HFF-Myc (cell line): ENCODE measurements around the gene TSGA10IP.
"Not testable (repeated sequence)": the region's sequence is repeated elsewhere in the genome, so short reads cannot be mapped to it uniquely, and the experiment has no call there.

Experiments
- DNase-seq: peaks from one replicate; pipeline ENCODE4 v3.0.0-alpha.2; 2011; ENCODE audit warnings: low read depth; ENCODE audit errors: extremely low read depth
- H3K4me3 ChIP-seq: replicated peaks from 2 replicates; pipeline ENCODE4 v1.5.1; 2011; ENCODE audit warnings: low read depth, mild to moderate bottlenecking, control low read depth, low read length
- TF ChIP-seq, protein P1 (sequence below): IDR thresholded peaks from 2 replicates; pipeline ENCODE4 v1.5.1; 2012; ENCODE audit warnings: mild to moderate bottlenecking, low read depth, low read length, control low read depth; ENCODE audit errors: missing control alignments

The TSGA10IP gene

DNA sequence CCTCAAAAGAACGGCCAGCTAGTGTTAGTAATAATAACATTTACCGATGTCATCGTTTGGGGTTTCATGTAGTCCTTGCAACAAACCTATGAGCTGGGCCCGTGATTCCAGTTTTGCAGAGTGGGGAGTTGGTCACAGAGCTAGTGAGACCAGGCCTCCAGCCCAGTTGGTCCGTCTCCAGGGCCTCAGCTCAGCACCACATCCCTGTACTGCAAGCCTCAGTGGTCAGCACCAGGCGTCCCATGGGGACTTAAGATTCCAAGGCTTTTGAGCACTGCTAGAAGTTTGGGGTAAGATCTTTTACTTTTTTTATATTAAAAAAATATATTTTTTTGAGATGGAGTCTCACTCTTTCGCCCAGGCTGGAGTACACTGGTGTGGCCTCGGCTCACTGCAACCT lies 1.1 kb upstream of the TSGA10IP start:
- no peak for DNase-seq
- no peak overlapping the region for H3K4me3 ChIP-seq
- TF ChIP-seq, protein P1, sequence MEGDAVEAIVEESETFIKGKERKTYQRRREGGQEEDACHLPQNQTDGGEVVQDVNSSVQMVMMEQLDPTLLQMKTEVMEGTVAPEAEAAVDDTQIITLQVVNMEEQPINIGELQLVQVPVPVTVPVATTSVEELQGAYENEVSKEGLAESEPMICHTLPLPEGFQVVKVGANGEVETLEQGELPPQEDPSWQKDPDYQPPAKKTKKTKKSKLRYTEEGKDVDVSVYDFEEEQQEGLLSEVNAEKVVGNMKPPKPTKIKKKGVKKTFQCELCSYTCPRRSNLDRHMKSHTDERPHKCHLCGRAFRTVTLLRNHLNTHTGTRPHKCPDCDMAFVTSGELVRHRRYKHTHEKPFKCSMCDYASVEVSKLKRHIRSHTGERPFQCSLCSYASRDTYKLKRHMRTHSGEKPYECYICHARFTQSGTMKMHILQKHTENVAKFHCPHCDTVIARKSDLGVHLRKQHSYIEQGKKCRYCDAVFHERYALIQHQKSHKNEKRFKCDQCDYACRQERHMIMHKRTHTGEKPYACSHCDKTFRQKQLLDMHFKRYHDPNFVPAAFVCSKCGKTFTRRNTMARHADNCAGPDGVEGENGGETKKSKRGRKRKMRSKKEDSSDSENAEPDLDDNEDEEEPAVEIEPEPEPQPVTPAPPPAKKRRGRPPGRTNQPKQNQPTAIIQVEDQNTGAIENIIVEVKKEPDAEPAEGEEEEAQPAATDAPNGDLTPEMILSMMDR = no peak

DNA sequence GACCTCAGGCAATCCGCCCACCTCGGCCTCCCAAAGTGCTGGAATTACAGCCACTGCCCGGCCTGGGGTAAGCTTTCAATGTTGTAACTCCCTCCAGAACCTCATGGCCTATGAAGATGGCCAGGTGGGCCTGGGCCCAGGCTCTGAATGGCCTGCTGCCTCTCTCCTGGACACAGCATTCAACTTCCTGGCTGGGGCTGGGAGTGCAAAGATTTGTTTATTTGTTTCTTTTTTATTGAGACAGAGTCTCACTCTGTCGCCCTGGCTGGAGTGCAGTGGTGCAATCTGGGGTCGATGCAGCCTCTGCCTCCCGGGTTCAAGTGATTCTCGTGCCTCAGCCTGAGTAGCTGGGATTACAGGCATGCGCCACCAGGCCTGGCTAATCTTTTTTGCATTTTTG lies 513 bp upstream of the TSGA10IP start:
- TF ChIP-seq, protein P1 = no peak
- DNase-seq = no peak

DNA sequence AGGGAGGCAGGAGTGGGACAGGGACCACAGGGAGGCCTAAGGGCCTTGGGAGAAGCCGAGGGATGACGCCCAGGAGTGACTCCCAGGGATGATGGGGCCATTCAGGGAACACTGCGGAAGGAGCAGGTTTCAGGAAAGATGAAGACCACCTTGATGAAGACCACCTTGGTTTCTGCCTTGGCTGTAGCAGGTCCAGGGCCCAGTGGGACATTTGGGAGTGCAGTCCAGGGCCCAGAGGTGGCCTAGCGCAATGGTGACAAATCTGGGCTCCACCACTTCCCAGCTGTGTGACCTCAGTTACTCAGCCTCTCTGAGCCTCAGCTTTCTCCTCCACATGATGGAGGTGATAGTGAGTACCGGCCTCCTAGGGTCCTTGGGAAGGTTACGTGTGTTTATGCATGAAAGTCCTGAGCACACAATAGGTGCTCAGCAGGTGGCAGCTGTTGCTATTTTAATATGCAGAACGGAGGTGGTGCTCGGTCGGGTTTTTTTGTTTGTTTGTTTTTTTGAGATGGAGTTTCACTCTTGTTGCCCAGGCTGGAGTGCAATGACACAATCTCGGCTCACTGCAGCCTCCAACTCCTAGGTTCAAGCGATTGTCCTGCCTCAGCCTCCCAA lies 770 bp downstream of the TSGA10IP start:
- DNase-seq = no peak
- no peak overlapping the region for H3K4me3 ChIP-seq
- TF ChIP-seq, protein P1 = no peak

More for the DNA sequence above, 513 bp upstream of the TSGA10IP start:
- H3K4me3 ChIP-seq = no peak overlapping the region

DNA sequence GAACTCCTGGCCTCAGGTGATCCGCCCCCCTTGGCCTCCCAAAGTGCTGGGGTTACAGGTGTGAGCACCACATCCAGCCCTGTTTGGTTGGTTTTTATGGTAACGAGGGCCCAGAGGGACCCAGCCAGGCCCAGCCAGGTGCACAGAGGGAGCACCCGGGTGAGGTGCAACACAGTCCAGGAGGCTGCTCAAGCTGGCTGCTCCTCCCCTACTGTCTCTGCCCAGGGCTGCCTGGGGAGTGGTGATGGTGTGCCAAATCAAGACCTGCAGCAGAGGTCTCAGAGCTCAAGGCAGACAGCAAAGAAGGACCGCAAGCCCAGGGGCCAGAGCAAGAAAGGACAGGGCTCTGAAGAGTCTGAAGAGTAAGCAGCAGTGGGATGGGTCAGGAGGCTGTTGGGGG lies 1.4 kb downstream of the TSGA10IP start:
- TF ChIP-seq, protein P1 = no peak
- H3K4me3 ChIP-seq = no peak overlapping the region
- no peak for DNase-seq

DNA sequence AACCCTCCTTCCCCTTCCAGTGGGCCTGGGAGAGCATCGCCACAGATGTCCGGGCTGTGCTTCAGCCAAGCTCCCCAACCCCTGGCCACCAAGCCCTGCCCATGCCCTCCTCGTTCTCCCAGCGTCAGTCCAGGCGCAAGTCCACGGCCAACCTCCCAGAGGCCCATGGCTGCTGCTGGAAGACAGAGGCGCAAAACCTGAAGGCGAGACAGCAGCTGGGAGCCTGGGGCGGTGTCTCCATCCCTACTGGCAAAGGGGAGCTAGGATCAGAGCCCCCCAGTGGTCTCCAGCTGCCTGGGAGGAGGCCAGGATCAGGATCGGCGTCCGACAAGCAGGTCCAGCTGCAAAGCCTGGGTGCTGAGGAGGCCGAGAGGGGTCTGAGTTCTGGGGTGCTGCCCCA lies 1.9 kb downstream of the TSGA10IP start:
- H3K4me3 ChIP-seq = no peak overlapping the region
- TF ChIP-seq, protein P1 = no peak
- no peak for DNase-seq

DNA sequence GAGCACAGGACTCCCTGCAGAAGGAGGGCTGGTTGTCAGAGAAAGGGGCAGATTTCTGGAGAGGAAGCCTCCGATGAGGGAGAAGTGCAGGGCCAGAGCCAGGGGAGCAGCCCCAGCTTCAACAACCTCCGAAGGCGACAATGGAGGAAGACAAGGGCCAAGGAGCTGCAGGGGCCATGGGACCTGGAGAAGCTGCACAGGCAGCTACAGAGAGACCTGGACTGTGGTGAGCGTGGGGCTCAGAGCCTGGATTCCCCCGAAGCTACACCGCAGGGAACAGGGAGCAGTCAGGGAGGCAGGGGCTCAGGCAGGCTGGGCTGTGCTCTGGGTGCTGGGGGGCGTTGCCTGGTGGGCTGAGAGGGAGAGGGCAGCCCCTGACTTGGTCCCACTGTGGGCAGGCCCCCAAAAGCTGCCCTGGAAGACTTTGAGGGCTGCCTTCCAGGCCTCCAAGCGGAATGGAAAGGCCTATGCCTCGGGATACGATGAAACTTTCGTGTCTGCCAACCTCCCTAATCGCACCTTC lies 2.4 kb downstream of the TSGA10IP start:
- no peak overlapping the region for H3K4me3 ChIP-seq
- TF ChIP-seq, protein P1 = no peak
- no peak for DNase-seq

DNA sequence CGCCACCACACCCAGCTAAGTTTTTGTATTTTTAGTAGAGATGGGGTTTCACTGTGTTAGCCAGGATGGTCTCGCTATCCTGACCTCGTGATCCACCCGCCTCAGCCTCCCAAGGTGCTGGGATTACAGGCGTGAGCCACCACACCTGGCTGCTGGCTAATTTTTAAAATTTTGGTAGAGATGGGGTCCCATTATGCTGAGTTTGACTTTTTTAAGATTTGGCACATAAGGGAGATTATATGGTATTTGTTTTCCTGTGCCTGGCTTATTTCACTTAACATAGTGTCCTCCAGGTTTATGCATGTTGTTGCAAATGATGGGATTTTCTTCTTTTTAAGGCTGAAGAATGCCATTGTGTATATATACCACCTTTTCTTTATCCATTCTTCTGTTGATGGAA lies 5.4 kb downstream of the TSGA10IP start:
- DNase-seq, H3K4me3 ChIP-seq: not testable (repeated sequence)

DNA sequence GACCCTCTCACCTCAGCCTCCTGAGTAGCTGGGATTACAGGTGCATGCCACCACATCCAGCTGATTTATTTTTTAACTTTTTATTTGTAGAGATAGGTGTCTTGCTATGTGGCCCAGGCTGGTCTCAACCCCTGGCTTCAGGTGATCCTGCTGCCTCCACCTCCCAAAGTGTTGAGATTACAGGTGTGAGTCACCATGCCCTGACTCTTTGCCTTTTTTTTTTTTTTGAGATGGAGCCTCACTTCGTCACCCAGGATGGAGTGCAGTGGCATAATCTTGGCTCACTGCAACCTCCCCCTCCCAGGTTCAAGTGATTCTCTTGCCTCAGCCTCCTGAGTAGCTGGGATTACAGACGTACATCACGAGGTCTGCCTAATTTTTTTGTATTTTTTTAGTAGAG lies 6.4 kb downstream of the TSGA10IP start:
- DNase-seq, H3K4me3 ChIP-seq: not testable (repeated sequence)
